Endothelial cell (in vitro differentiated cells): ENCODE measurements around the gene NR3C1. TPM values are rescaled to one million over a fixed set of nuclear protein-coding genes. Genes with fewer than 3 reads are reported as not detected.
"Not testable (repeated sequence)": the region's sequence is repeated elsewhere in the genome, so short reads cannot be mapped to it uniquely, and the experiment has no call there.

ENCODE experiments used
- DNase-seq: peaks from one replicate; pipeline ENCODE4 v3.0.0; 2021; ENCODE audit warnings: low spot score
- H3K27ac Mint-ChIP-seq: one replicate; pipeline ENCODE4 v1.8.0; 2021; ENCODE audit warnings: mixed read lengths, inconsistent platforms; ENCODE audit not compliant: unreplicated experiment
- H3K27me3 Mint-ChIP-seq: one replicate; pipeline ENCODE4 v1.8.0; 2021; ENCODE audit warnings: mild to moderate bottlenecking, moderate library complexity, mixed read lengths, inconsistent platforms; ENCODE audit not compliant: unreplicated experiment
- H3K36me3 Mint-ChIP-seq: one replicate; pipeline ENCODE4 v1.8.0; 2021; ENCODE audit warnings: mild to moderate bottlenecking, low read depth, mixed read lengths, inconsistent platforms; ENCODE audit not compliant: unreplicated experiment
- H3K4me1 Mint-ChIP-seq: one replicate; pipeline ENCODE4 v1.8.0; 2021; ENCODE audit warnings: mild to moderate bottlenecking, mixed read lengths, inconsistent platforms; ENCODE audit not compliant: unreplicated experiment
- H3K4me3 Mint-ChIP-seq: one replicate; pipeline ENCODE4 v1.8.0; 2021; ENCODE audit warnings: mild to moderate bottlenecking, mixed read lengths, inconsistent platforms; ENCODE audit not compliant: unreplicated experiment
- H3K9me3 Mint-ChIP-seq: one replicate; pipeline ENCODE4 v1.8.0; 2021; ENCODE audit warnings: mixed read lengths, inconsistent platforms; ENCODE audit not compliant: unreplicated experiment
- total RNA-seq: library from RNA; stranded (reverse); fragmentation: NEBNext Ultra II Directional; extraction: Animal tissue kit (Norgen Biotek cat#: 25700); gene quantifications from one replicate; pipeline ENCODE4 v1.2.1, GENCODE V29; 2021; ENCODE audit not compliant: unreplicated experiment
- TF ChIP-seq, protein P1 (sequence below): fragments of 200-600 bp; sonication (generic); IDR thresholded peaks from one replicate; pipeline ENCODE4 v1.5.0; 2021; ENCODE audit warnings: antibody characterized with exemption; ENCODE audit not compliant: unreplicated experiment

Gene NR3C1
- total RNA-seq, 1 donor from 2014 or later, result 9.9 TPM

DNA sequence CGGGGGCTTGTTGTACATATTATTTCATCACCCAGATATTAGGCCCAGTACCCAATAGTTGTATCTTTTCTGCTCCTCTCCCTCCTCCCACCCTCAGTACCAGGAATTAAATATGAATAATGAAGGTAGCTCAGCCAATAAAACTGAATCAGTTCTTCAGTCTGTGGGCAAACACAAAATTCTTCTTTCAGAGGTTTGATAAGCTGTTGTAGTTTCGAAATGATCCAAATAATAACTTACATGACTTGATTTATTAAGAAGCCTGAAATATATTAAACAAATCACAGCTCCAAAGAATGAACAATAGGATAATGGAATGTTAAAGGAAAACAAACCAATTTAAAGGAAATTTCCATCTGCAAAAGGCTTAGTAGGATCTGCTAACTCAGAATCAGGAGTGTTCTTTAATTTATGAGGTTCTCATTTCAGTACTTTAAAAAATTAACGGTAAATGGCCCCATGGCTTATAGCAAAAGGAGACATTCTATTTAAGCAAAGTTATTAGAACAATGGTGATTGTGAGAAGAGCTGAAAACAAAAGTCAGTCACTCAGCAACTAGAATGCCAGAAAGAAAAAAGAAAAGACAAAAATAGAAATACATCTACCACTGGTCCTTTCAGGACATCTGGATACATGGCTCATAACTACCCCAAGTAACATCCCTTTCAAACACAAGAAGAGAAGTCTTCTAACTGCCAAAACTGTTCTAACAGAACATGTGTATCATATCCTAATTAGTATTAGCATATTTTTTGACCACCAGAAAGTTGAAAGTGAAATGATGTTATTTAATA is 62.4 kb downstream of the NR3C1 start:
- no peaks in the 10 kb centered on the region for H3K9me3 Mint-ChIP-seq
- no peaks in the 10 kb centered on the region for H3K27me3 Mint-ChIP-seq
- no peak for DNase-seq
- no peak overlapping the region for H3K4me3 Mint-ChIP-seq
- TF ChIP-seq, protein P1, sequence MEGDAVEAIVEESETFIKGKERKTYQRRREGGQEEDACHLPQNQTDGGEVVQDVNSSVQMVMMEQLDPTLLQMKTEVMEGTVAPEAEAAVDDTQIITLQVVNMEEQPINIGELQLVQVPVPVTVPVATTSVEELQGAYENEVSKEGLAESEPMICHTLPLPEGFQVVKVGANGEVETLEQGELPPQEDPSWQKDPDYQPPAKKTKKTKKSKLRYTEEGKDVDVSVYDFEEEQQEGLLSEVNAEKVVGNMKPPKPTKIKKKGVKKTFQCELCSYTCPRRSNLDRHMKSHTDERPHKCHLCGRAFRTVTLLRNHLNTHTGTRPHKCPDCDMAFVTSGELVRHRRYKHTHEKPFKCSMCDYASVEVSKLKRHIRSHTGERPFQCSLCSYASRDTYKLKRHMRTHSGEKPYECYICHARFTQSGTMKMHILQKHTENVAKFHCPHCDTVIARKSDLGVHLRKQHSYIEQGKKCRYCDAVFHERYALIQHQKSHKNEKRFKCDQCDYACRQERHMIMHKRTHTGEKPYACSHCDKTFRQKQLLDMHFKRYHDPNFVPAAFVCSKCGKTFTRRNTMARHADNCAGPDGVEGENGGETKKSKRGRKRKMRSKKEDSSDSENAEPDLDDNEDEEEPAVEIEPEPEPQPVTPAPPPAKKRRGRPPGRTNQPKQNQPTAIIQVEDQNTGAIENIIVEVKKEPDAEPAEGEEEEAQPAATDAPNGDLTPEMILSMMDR, result no peak
- no peak overlapping the region for H3K27ac Mint-ChIP-seq
- no peaks in the 10 kb centered on the region for H3K36me3 Mint-ChIP-seq
- H3K4me1 Mint-ChIP-seq, result no peaks in the 10 kb centered on the region

DNA sequence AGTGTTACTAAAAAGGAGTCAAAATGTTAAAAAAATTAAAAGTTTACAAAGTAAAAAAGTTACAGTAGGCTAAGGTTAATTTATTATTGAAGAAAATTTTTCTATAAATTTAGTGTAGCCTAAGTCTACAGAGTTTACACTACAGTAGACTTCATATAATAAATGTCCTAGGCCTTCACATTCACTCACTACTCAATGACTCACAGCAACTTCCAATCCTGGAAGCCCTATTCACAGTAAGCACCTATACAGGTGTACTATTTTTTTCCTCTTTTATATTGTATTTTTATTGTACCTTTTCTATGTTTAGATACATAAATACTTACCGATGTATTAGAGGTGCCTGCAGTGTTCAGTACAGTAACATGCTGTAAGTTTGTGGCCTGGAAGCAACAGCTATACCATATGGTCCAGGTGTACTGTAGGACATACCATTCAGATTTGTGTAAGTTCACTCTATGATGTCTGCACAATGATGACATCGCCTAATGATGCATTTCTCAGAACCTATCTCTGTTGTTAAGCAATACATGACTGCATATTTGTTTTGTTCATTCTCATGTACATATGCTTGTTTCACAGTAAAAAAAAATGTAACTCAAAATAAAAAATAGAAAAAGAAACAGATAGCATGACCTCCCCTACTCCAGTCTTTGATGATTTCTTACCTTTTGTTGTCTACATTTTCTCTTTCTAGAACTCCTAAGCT is 64.7 kb downstream of the NR3C1 start:
- TF ChIP-seq, protein P1, result no peak
- no peaks in the 10 kb centered on the region for H3K36me3 Mint-ChIP-seq
- no peak overlapping the region for H3K4me3 Mint-ChIP-seq
- no peaks in the 10 kb centered on the region for H3K4me1 Mint-ChIP-seq
- DNase-seq, result no peak
- H3K27ac Mint-ChIP-seq, result no peak overlapping the region
- H3K9me3 Mint-ChIP-seq, result no peaks in the 10 kb centered on the region
- H3K27me3 Mint-ChIP-seq, result no peaks in the 10 kb centered on the region

DNA sequence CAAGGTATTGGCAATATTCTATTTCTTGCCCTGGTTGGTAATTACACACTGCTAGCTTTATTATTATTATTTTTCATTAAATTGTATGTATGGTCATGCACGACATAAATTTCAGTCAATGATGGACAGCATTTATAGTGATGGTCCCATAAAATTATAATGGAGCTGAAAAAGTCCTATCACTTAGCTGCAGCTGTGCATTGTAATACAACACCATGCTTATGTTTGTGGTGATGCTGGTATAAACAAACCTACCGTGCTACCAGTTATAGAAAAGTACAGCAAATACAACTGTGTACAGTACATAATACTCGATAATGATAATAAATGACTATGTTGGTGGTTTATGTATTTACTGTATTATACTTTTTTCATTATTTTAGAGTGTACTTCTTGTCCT is 65.5 kb downstream of the NR3C1 start:
- no peak for DNase-seq
- H3K9me3 Mint-ChIP-seq, result no peaks in the 10 kb centered on the region
- H3K4me3 Mint-ChIP-seq, result no peak overlapping the region
- TF ChIP-seq, protein P1, result no peak
- no peak overlapping the region for H3K27ac Mint-ChIP-seq
- H3K27me3 Mint-ChIP-seq, result no peaks in the 10 kb centered on the region
- no peaks in the 10 kb centered on the region for H3K4me1 Mint-ChIP-seq
- no peaks in the 10 kb centered on the region for H3K36me3 Mint-ChIP-seq

DNA sequence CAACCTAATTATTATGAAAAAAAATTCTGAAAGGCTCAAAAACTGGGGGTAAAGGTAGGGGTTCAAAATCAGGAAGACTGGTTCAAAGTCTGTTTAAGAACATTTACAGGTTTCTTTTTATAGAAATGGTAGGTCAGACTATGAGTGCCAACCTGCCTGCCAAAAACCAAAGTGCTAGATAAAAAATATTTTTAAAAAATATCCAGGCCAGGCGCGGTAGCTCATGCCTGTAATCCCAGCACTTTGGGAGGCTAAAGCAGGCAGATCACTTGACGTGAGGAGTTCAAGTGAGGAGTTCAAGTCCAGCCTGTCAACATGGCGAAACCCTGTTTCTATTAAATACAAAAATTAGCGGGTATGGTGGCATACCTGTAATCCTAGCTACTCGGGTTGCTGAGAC is 67.0 kb downstream of the NR3C1 start:
- H3K27me3 Mint-ChIP-seq, result no peaks in the 10 kb centered on the region
- H3K36me3 Mint-ChIP-seq, result no peaks in the 10 kb centered on the region
- no peak overlapping the region for H3K4me3 Mint-ChIP-seq
- no peak overlapping the region for H3K27ac Mint-ChIP-seq
- TF ChIP-seq, protein P1, result no peak
- no peak for DNase-seq
- no peaks in the 10 kb centered on the region for H3K9me3 Mint-ChIP-seq
- no peaks in the 10 kb centered on the region for H3K4me1 Mint-ChIP-seq

DNA sequence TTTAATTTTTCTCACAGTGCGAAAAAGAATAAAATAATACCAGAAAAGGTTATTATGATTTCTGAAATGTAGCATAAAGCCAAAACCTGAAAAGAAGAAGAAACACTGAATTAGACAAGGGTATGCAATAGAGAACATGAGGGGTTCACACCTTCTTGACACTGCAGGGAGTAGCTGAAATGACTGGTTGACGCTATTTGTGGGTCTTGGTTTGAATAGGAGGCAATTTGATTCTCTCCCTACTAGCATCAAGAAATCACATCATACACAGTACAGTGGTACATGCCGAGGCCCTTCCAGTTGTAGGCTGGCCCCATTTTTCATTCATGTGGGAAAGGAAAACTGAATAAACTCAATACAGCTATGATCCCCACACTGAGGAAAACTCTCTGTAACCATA is 68.6 kb downstream of the NR3C1 start:
- Mint-ChIP-seq H3K4me3 (no peak overlapping the region), H3K36me3 (no peaks in the 10 kb centered on the region), H3K27ac (no peak overlapping the region), H3K4me1 (no peaks in the 10 kb centered on the region), H3K27me3 (no peaks in the 10 kb centered on the region), H3K9me3 (no peaks in the 10 kb centered on the region)
- no peak for DNase-seq
- TF ChIP-seq, protein P1, result no peak

DNA sequence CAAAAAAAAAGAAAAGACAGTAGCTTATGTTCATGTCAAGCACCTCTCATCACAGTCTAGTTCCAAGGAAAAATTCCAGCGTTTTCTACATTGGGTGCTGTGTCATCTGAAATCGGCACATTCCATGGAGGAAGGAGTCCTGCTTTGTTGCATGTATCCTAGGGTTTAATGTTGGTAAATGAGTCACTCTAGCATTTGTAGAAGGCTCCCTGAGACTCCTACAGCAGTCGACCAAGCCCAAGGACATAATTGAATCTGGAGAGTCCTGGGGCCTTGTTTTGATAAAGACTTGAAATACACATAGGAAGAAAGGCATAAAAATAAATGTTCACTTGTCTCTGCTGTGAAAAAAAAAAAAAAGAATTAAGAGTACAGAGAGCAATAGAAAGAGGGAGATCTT is 69.1 kb downstream of the NR3C1 start:
- H3K4me1 Mint-ChIP-seq, H3K27me3 Mint-ChIP-seq, H3K27ac Mint-ChIP-seq, H3K9me3 Mint-ChIP-seq, DNase-seq, H3K36me3 Mint-ChIP-seq, H3K4me3 Mint-ChIP-seq: not testable (repeated sequence)
